Ascending aorta (tissue), 2 donors: ENCODE data around the gene KBTBD3. TPM values are rescaled to one million over a fixed set of nuclear protein-coding genes. Genes with fewer than 3 reads are reported as not detected.

Experiments used
- DNase-seq, 2 donors: peaks; one replicate each; pipeline ENCODE4 v3.0.0-alpha.2; 2019; ENCODE audit warnings: low spot score in 2 of 2
- H3K27ac ChIP-seq, 2 donors: fragments of 200-600 bp; sonication (generic); one replicate each; pipeline ENCODE4 v1.5.1; 2016 to 2017; ENCODE audit warnings: mild to moderate bottlenecking in 1 of 2
- H3K27me3 ChIP-seq: fragments of 200-600 bp; sonication (generic); one replicate; pipeline ENCODE4 v1.5.1; 2017
- H3K36me3 ChIP-seq, 2 donors: fragments of 200-600 bp; sonication (generic); one replicate each; pipeline ENCODE4 v1.5.1; 2016
- H3K4me1 ChIP-seq, 2 donors: fragments of 200-600 bp; sonication (generic); one replicate each; pipeline ENCODE4 v1.5.1; 2016 to 2017; ENCODE audit warnings: mild to moderate bottlenecking in 1 of 2
- H3K4me3 ChIP-seq, 2 donors: fragments of 200-600 bp; sonication (generic); one replicate each; pipeline ENCODE4 v1.5.1; 2016 to 2017; ENCODE audit warnings: mild to moderate bottlenecking in 1 of 2
- H3K9me3 ChIP-seq, 2 donors: fragments of 200-600 bp; sonication (generic); one replicate each; pipeline ENCODE4 v1.5.1; 2016
- intact Hi-C: fragments of 100-400 bp; cut with DNase I; formaldehyde crosslinking; loops from one replicate; pipeline ENCODE4 v1.15.1; 2023
- total RNA-seq: library from RNA; depleted of rRNA; stranded (reverse); fragments of >200 nt; gene quantifications from one replicate; pipeline ENCODE4 v1.1.0, GENCODE V29; 2016
- TF ChIP-seq, protein P1 (sequence below), 3 experiments: fragments of 200-600 bp in 2 of 3; fragments of 450-650 bp in 1 of 3; sonication (generic) in 2 of 3; IDR thresholded peaks; one replicate each; pipeline ENCODE4 v1.5.1; 2016 to 2019; ENCODE audit warnings: antibody characterized with exemption in 3 of 3, mild to moderate bottlenecking in 1 of 3, moderate library complexity in 1 of 3

KBTBD3 gene
- total RNA-seq, 1 donor from 2014 or later, result not detected

DNA sequence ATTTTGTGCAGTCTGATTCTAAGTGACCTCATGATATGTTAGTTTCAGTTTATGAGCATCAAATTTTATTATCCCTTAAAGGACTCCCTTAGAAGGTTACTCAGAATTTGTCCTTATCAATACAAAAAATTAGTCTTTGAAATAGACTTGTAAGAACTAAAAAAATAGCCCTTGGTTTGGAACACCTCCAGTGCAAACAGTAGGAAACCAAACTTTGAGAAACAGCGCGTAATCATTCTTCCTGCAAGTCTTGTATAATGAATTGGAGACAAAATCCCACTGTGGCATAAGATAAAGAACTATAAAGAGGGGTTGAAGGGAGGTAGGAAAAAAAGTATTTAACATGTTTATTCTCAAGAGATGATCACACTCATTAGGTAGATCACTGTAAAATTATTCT lies 44.3 kb downstream of the KBTBD3 start:
- Histone ChIP-seq H3K4me1 (no peaks in the 10 kb centered on the region), H3K4me3 (no peak overlapping the region), H3K9me3 (no peaks in the 10 kb centered on the region), H3K27me3 (no peaks in the 10 kb centered on the region), H3K36me3 (no peaks in the 10 kb centered on the region), H3K27ac (no peak overlapping the region)
- TF ChIP-seq, protein P1, sequence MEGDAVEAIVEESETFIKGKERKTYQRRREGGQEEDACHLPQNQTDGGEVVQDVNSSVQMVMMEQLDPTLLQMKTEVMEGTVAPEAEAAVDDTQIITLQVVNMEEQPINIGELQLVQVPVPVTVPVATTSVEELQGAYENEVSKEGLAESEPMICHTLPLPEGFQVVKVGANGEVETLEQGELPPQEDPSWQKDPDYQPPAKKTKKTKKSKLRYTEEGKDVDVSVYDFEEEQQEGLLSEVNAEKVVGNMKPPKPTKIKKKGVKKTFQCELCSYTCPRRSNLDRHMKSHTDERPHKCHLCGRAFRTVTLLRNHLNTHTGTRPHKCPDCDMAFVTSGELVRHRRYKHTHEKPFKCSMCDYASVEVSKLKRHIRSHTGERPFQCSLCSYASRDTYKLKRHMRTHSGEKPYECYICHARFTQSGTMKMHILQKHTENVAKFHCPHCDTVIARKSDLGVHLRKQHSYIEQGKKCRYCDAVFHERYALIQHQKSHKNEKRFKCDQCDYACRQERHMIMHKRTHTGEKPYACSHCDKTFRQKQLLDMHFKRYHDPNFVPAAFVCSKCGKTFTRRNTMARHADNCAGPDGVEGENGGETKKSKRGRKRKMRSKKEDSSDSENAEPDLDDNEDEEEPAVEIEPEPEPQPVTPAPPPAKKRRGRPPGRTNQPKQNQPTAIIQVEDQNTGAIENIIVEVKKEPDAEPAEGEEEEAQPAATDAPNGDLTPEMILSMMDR (IDR thresholded peaks at IDR 0.05), result no peak
- DNase-seq, result no peak
- intact Hi-C loops, result no loop called here

DNA sequence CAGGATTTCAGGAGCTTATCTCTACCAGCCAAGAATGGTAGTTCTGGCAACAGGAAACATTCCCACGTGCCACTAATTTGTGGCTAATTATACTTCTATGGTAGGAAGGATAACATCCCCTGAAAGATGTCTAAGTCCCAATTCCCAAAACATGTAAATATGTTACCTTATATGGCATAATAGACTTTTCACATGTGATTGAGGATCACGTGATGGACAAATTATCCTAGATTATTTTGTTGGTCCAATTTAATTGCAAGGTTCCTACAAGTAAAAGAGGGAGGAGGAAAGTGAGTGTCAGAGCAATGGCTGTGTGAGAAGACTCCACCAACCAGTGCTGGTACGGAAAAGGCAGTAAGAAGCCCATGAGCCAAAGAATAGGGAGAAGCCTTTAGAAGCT lies 45.2 kb downstream of the KBTBD3 start:
- Histone ChIP-seq H3K27ac (no peak overlapping the region), H3K9me3 (no peaks in the 10 kb centered on the region), H3K4me1 (no peaks in the 10 kb centered on the region), H3K27me3 (no peaks in the 10 kb centered on the region), H3K4me3 (no peak overlapping the region), H3K36me3 (no peaks in the 10 kb centered on the region)
- TF ChIP-seq, protein P1 (IDR thresholded peaks at IDR 0.05), result no peak
- DNase-seq, result no peak
- intact Hi-C loops, result no loop called here

DNA sequence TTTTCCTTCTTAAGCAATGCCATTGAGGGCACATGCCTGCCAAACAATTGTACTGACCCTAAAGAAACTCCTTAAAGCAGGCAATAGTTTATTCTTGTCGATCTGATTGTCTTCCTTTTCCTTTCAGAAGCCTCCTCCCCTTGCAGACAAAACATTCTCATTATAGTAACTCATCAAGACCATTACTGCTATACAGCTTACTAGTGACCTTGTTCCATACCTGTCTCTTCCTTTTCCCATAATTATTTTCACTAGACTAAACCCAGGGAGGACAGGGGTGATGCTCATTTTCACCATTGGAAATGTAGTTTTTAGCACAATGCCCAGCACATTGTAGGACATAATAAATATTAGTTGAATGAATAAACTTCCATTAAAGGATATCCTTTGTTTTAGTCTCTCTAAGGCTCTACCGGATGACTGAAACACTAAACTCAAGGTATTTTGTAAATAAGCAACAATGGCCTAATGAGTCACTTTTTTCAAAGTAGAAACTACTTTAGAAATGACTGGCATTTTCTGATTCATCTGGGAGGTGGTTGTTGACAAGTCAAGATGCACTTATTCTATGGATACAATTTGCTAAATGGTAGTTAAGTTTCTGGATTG lies 45.8 kb downstream of the KBTBD3 start:
- TF ChIP-seq, protein P1 (IDR thresholded peaks at IDR 0.05), result no peak
- H3K4me1 ChIP-seq, result no peaks in the 10 kb centered on the region
- no peak overlapping the region for H3K4me3 ChIP-seq
- intact Hi-C loops, result no loop called here
- no peaks in the 10 kb centered on the region for H3K9me3 ChIP-seq
- no peak overlapping the region for H3K27ac ChIP-seq
- no peak for DNase-seq
- no peaks in the 10 kb centered on the region for H3K36me3 ChIP-seq
- H3K27me3 ChIP-seq, result no peaks in the 10 kb centered on the region

DNA sequence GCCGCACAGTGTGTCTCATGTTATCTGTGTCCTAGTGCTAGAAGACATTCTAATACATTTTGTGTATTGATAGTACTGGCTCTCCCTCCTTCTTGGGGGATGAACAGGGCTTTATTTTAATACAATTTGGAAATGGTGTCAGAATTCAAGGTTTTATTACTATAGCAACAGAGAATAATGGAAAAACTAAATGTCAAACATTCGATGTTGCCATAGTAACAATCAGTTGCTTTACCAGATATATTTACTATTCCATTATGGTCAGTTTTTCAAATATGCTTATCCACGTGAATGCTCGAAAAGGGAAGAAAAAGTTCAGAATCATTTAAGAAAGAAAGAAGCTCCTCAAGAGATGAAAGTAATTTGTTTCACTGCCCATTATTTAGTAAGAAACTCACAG lies 46.5 kb downstream of the KBTBD3 start:
- intact Hi-C loops, result no loop called here
- Histone ChIP-seq H3K27ac (no peak overlapping the region), H3K9me3 (no peaks in the 10 kb centered on the region), H3K4me3 (no peak overlapping the region), H3K36me3 (no peaks in the 10 kb centered on the region), H3K27me3 (no peaks in the 10 kb centered on the region), H3K4me1 (no peaks in the 10 kb centered on the region)
- no peak for DNase-seq
- TF ChIP-seq, protein P1 (IDR thresholded peaks at IDR 0.05), result no peak

DNA sequence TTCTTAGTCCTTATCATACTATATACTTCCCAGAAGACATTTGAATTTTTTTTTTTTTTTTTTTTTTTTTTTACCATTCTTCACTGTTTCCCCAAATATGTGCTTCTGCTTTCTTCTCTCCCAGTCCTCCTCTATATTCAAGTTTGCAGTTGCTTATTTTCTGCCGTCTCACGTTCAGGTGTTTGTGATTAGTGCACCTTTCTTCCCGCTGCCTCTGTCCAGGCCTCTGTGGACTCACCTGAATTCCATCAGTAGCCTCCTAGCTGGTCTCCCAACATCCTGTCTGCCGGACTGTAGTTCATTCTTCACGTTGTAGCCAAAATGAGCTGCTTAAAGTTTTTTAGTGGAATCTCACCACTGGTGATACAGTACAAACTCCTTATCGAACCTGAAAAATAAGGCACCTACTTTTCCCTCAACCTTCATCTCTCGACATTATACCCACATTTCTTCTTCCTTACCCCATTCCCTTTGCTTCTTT lies 54.3 kb downstream of the KBTBD3 start:
- H3K4me1 ChIP-seq, result peaks cover 3 to 12% of the 10 kb centered on the region in 2 donors
- DNase-seq, result no peak
- TF ChIP-seq, protein P1 (IDR thresholded peaks at IDR 0.05), result no peak
- H3K27ac ChIP-seq, result peak overlapping the region; percentile 52 to 69
- peak overlapping the region; percentile 59 to 96 for H3K4me3 ChIP-seq
- intact Hi-C loops, result loop anchor here (1.0 to 5.0 kb wide), 2 partner anchors 54 to 1126 kb away; partner anchors contain the start of genes AASDHPPT, CASP12 and KBTBD3
- H3K9me3 ChIP-seq, result no peaks in the 10 kb centered on the region
- H3K27me3 ChIP-seq, result no peaks in the 10 kb centered on the region
- no peaks in the 10 kb centered on the region for H3K36me3 ChIP-seq
